ENCODE results near the gene PAX2.

PAX2 gene

DNA sequence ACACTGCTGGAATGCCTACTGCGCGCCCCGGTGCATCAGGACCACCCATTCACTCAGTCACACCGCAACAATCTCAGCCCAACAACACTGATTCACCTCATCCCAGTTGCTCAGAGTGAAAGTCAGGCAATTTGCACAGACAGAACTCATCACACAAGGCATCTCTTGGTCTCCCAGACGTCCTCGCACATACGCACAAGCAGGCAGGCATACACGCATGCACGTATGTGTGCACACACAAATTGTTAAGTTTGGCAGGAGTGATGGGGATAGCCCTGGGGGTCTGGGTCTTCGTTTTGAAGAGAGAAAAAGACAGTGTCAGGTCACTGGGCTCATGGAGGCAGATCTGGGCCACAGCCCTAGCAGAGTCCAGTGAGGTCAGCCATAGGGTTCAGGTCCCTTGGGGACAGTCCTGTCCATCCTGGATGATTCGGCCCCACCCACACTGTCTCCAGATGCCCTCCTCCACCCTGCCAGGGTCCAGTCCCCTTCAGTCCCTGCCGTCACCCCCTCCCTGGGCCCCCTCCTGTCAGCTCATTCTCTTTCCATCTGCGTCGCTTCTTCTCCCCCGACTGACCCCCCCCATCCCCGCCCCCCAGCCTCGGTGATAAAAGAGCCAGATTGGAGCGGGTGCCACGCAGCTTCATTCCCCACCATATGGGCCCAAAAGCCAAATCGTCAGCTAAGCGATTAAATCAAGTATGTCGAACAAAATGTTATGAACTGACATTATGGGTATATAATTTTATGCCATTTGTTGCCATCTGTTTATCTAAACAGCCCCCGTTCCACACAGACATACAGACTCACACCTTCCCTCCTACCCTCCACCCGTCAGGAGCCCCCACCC, 118.9 kb downstream of the PAX2 start:
- no peak overlapping the region for H3K4me3 ChIP-seq (ENCODE audit: low read depth, low read length)
- no peak for DNase-seq (ENCODE audit: low read depth)
- TF ChIP-seq, protein P1, sequence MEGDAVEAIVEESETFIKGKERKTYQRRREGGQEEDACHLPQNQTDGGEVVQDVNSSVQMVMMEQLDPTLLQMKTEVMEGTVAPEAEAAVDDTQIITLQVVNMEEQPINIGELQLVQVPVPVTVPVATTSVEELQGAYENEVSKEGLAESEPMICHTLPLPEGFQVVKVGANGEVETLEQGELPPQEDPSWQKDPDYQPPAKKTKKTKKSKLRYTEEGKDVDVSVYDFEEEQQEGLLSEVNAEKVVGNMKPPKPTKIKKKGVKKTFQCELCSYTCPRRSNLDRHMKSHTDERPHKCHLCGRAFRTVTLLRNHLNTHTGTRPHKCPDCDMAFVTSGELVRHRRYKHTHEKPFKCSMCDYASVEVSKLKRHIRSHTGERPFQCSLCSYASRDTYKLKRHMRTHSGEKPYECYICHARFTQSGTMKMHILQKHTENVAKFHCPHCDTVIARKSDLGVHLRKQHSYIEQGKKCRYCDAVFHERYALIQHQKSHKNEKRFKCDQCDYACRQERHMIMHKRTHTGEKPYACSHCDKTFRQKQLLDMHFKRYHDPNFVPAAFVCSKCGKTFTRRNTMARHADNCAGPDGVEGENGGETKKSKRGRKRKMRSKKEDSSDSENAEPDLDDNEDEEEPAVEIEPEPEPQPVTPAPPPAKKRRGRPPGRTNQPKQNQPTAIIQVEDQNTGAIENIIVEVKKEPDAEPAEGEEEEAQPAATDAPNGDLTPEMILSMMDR (IDR thresholded peaks at IDR 0.05; ENCODE audit: control insufficient read depth, extremely low read depth, insufficient read depth) = no peak

DNA sequence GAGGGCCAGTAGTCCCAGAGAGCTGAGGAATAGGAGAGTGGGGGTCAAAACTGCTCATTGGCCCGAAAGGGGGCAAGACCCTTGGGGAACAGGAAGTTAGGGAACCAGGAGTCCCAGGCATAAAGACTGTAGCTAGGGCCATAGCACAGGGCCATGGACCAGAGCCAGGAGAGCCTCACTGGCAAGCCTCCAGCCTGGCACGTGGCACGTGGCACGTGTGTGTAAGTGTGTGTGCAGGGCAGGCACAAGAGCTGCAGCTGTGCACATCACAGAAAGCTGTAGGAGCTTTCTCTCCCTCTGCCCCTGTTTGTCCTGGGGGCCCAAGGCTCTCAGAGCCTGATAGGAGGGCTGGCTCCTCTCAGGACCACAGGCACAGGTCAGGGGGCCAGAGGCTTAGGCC, 119.6 kb downstream of the PAX2 start:
- TF ChIP-seq, protein P1 (IDR thresholded peaks at IDR 0.05; ENCODE audit: control insufficient read depth, extremely low read depth, insufficient read depth) = no peak
- H3K4me3 ChIP-seq (ENCODE audit: low read depth, low read length) = no peak overlapping the region
- DNase-seq (ENCODE audit: low read depth) = no peak

DNA sequence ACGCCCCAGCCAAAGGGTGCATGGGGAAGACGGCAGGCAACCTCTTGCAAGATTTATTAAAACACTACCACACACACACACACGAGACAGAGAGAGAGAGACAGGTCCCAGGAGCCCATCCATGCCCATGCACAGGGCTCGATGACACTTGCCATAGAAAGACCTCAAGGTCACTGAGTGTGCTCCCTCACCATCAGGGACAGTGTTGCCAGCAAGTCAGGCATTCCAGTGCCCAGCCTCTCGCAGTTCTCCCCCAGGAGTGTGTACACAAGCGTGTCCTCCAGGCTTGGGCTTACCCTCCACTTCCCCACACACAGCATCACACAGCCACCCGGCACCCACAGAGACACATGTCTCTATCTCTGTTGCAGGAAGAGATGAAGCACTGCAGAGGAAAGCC, 120.6 kb downstream of the PAX2 start:
- TF ChIP-seq, protein P1 (IDR thresholded peaks at IDR 0.05; ENCODE audit: control insufficient read depth, extremely low read depth, insufficient read depth) = no peak
- no peak for DNase-seq (ENCODE audit: low read depth)
- H3K4me3 ChIP-seq (ENCODE audit: low read depth, low read length) = no peak overlapping the region

DNA sequence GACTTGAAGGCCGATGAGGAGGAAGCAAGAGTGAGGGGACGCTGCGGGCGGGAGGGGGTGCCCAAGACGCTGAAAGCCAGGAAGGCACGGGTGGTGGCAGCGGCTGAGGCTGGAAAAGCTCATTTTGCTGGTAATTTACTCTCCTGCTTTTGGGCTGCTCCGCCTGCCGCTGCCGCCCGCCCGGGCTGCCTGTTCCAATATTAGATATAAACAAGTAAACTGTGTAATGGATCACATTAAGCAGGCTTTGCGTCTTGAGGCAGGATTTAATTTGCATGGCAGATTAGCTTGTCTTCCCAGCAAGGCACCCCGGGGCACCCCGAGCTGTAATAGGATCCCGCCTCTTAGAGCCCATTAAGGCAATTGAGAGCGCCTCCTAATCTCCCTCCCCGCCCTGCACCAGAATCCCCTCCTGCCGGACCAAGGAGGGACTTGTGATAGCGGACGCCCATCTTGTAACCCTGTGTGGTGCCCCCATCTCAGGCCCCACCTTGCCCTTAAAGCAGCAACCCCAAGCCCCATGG, 121.3 kb downstream of the PAX2 start:
- TF ChIP-seq, protein P1 (IDR thresholded peaks at IDR 0.05; ENCODE audit: control insufficient read depth, extremely low read depth, insufficient read depth) = no peak

DNA sequence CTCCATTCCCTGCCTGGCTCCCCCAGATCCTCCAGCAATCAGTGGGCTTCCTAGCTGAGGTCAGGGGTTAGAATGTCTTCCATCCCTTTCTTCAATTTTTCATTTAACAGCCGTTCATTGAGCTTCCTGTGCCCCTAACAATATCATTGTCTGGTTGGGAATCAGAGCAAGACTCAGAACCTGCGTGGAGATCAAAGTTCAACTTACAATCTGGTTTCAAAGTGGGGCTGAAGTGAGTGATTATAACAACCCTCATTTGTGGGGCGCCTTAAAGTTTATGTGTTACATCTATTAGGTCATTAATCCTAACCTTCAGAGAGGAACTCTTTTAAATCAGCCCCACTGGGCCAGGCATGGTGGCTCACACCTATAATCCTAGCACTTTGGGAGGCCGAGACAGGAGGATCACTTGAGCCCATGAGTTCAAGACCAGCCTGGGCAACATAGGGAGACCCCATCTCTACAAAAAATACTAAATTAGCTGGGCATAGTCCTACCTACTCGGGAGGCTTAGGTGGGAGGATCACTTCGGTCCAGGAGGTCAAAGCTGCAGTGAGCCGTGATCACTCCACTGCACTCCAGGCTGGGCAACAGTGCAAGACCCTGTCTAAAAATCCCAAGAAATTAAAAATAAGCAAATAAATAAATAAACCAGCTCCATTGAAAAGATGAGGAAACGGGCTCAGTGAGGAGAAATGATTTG, 122.0 kb downstream of the PAX2 start:
- no peak overlapping the region for H3K4me3 ChIP-seq (ENCODE audit: low read depth, low read length)
- no peak for DNase-seq (ENCODE audit: low read depth)
- TF ChIP-seq, protein P1 (IDR thresholded peaks at IDR 0.05; ENCODE audit: control insufficient read depth, extremely low read depth, insufficient read depth) = no peak

More for the DNA sequence above, 121.3 kb downstream of the PAX2 start:
- no peak for DNase-seq (ENCODE audit: low read depth)
- H3K4me3 ChIP-seq (ENCODE audit: low read depth, low read length) = no peak overlapping the region

DNA sequence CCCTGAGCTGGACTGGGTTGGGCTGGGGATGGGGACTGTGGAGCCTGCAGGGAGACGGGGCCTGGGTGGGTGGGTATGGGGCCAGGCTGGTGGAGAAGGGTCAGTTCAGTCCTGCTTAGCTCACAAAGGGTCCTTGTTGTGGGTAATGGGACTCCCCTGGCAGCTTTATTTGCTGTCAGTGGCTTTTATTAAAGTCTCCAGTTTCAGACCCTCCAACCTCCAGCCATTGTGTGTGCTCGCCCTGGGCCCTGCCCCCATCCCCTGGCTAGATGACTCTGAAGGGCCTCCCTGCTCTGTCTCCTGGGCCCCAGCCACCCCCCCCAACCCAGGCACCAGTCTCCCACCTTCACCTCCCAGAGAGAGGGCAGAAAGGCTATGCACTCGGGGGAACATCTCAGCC, 123.0 kb downstream of the PAX2 start:
- no peak for DNase-seq (ENCODE audit: low read depth)
- H3K4me3 ChIP-seq (ENCODE audit: low read depth, low read length) = no peak overlapping the region
- TF ChIP-seq, protein P1 (IDR thresholded peaks at IDR 0.05; ENCODE audit: control insufficient read depth, extremely low read depth, insufficient read depth) = no peak
